H54 (cell line): Measurements from ENCODE around the gene ADCY6.

Experiments
- DNase-seq: peaks from one replicate; pipeline ENCODE4 v3.0.0; 2011; ENCODE audit warnings: low spot score, mixed read lengths; ENCODE audit not compliant: insufficient read length
- FAIRE-seq: peaks from 3 replicates; lab custom pipeline; 2011; peaks lifted over from hg19 to GRCh38; lab: Jason Lieb, UNC
- POLR2A ChIP-seq: IDR thresholded peaks from 2 replicates; pipeline ENCODE4 v1.6.1; 2011; ENCODE audit warnings: low read depth, mild to moderate bottlenecking, low read length

Gene ADCY6

DNA sequence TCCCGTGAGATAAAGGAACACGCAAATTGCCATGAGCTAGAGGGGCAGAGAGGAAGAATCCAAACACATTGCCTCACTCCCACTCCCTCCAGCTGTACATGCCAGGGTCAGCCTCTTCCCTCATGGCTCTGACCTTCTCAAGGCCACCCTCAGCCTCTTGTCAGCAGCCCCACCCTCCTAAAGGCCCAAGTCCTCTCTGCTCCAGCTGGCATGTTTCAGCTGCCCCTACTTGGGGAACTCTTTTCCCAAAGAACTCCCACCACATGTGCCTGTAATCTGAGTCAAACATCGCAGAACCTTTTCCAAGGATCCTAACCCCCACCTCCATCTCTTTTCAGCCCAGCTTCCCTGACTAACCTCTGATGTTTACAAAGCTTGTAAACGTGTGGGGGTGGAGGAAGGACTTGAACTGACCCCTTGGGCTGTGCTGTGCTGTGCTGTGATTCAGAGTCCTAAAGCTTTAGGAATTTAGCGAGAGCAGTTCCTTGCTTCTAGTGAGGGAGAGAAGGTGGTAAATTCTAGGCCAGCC, 22.1 kb upstream of the ADCY6 start:
- no peak for FAIRE-seq
- TF ChIP-seq POLR2A, result no peak
- no peak for DNase-seq

DNA sequence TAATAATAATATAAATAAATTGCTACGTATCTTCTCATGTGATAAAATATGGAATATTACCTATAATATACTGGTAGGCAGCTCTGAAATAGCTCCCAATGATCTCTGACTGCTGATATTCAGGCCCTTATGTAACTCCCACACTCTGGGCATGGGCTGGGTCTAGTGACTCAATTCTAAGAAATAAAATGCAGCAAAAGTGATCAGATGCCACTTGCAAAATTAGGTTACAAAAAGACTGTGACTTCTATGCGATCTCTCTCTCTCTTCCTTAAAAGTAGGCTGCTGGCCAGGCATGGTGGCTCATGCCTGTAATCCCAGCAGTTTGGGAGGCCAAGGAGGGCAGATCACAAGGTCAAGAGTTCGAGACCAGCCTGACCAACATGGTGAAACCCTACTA, 19.1 kb upstream of the ADCY6 start:
- no peak for TF ChIP-seq POLR2A
- DNase-seq (no peak), FAIRE-seq (no peak)

DNA sequence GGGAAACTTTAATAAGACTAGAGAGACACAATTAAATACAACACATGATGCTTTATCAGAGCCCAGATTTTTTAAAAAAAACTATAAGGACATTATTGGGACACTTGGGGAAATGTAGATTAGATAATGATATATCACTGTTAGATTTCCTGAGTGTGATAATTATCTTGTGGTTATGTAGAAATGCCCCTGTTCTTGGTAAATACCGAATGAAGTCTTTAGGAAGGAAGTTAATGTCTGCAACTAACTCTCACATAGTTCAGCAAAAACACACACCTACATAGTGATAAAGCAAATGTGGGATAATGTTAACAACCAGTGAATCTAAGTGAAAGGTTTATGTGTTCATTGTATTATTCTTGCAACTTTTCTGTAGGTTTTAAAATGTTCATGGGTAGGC, 14.8 kb upstream of the ADCY6 start:
- DNase-seq, result no peak
- TF ChIP-seq POLR2A, result no peak
- no peak for FAIRE-seq

DNA sequence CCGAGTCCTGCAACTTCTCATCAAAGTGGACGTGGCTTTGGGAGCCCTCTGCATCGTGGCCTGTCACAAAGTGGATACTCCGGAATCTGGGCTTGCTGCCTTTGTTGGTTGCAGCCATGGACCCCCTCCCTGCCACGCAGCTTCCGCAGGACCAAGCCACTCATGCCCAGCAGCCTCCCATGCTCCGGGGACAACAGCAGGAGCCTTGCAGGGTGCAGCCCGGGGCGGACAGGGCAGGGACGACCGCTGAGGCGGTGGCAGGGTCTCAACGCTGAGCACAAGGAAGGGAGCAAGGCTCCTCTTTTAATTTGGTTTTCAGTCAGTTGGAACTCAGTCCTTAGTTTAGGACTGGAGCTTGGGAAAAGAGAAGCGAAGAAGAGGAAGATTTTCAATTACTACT, 12.1 kb upstream of the ADCY6 start:
- no peak for TF ChIP-seq POLR2A
- no peak for DNase-seq
- no peak for FAIRE-seq

DNA sequence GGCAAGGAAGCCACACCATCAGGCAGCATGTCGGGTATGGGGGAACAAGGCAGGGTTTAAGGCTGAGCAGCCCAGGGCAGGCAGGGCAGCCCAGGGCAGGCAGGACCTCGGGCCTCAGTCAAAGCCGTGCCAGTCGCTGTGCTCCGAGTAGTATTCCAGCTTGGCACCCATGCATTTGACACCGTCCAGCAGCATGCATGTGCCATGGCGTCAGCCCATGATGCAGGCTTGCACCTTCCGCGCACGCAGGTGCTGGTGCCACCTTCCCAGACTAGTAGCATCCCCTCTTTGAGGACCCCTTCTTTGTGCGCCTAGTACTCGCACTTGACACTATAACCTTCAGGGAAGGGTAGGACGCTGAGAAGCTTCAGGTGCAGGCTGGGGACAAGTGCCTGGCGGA, 11.6 kb upstream of the ADCY6 start:
- no peak for DNase-seq
- TF ChIP-seq POLR2A, result no peak
- FAIRE-seq, result no peak

DNA sequence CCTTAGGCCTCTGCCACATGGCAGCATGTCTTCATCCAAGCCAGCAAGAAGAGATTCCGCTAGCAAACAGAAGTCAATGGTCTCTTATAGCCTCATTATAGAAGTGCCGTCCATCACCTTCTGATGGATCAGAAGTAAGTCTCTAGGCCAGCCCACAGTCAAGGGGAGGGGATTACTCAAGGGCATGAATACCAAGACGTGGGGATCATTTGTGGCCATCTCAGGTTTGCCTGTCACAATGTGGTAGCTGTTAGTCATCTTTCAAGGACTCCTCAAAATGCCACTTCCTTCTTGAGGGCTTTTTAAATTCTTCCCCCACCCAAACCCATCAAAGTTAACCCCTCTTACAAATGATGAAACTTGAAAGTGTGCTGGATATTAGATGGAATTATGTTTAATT, 8.1 kb upstream of the ADCY6 start:
- no peak for TF ChIP-seq POLR2A
- FAIRE-seq (no peak), DNase-seq (no peak)

DNA sequence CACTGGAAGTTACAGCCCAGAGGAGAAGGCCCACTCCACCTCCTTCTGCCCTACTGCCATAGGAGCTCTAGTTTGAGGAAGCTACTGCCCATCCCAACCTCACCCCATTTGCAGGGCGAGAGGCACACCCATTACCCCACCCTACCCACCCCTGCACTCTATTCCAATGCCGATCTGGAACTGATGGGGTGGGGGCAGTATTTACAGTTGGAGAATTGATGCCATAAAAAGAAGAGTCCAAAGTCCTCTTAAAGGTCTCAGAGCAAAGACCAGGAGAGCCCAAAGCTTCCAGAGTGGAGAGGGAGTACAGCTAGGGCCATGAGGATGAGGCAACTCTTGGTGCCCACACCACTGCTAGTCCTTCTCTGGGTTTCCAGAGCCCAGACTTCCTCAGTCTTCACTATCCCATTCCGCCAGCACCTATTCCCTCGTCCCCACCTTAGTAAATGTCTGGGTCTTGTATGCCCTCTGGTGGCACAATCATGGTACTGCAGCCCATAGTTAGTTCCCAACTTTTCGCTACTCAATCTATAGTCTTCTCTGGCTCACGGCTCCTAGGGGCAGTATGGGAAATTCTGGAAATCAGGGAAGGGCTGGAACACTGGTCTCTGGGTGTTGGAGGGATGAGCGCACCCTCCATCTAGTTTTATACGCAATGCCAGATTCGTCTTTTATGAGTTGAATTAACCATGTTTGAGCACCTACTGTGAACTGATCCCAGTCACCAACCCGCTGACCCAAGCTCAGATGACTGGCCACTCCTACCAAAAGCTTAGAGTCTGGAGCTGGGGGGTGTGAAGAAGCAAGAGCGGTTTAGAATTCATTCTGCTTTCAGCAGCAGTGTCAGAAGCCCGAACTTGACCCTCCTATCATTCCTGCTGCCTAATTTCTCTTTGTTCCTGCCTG, 6.9 kb upstream of the ADCY6 start:
- no peak for TF ChIP-seq POLR2A
- FAIRE-seq (peak; percentile 38), DNase-seq (peak; percentile 89)

DNA sequence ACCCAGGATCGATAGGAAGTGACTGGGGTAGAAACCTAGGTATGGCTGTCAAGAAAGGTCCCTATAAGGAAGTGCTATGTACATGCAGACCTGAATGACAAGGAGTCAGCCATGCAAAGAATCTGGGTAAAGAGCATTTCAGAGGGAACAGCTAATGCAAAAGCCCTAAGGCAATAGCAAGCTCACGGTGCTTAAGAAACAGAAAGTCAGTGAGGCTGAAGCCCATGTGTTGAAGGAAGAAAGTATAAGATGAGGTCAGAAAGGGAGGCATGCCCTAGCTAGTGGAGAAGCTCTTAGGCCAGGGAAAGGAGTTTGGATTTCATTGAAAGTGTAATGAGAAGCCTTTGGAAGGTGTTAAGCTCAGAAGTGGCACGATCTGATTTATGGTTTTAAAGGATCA, 6.0 kb upstream of the ADCY6 start:
- no peak for TF ChIP-seq POLR2A
- DNase-seq, result no peak
- no peak for FAIRE-seq

DNA sequence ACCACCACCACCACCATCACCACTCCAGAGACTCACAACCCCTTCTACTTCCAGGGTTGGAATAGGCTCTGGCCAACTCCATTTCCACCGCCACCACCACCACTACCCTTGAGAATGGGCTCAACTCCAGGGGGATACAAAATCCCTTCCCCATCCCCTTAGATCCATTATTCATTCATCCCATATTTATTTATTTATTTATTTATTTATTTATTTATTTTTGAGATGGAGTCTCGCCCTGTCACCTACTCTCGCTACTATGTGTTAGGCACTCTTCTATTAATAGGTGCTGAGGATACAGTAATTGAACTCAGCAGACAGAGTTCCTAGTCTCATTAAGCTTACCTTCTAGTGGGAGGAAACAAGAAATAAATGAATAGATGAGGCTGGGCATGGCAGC, 4.8 kb upstream of the ADCY6 start:
- TF ChIP-seq POLR2A, result no peak
- DNase-seq (no peak), FAIRE-seq (no peak)

DNA sequence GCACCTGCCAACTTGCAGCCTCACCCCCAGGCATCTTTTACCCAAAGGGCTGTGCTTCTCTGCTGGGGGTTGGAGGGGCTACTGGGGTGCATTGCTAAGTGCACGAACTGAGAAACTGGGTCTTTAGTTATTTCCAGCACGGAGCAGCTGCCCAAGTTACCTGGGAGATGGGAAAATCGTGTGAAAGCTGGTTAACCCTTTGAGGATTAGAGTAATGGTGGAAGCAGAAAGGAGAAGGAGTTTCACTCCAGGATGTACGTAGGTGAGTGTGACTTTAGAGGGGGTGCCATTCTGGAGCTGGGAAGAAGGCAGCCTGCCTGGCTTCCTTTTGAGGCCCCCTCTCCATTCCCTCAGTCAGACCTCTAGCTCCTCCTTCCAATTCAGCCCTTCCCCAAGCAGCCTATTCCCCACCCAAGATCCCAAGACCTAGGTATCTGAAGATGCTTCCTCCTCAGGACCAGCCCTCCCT, 1.0 kb upstream of the ADCY6 start:
- no peak for TF ChIP-seq POLR2A
- no peak for FAIRE-seq
- DNase-seq, result no peak

DNA sequence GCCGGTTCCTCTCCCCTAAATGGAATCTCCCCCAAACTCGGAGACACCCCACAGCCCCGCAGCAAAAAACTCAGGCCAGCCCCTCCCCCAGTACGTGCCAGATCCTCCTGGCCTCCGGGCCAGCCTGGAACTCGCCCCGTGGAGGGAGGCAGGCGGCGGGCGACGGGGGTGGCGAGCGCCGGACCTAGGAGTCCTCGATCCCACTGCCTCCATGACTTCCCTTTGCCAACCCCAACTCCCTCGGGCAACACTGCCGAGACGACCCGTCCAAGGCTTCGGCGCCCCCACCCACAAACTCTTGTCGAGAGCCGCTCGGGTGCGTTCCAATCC, 400 bp downstream of the ADCY6 start:
- no peak for DNase-seq
- no peak for FAIRE-seq
- no peak for TF ChIP-seq POLR2A

DNA sequence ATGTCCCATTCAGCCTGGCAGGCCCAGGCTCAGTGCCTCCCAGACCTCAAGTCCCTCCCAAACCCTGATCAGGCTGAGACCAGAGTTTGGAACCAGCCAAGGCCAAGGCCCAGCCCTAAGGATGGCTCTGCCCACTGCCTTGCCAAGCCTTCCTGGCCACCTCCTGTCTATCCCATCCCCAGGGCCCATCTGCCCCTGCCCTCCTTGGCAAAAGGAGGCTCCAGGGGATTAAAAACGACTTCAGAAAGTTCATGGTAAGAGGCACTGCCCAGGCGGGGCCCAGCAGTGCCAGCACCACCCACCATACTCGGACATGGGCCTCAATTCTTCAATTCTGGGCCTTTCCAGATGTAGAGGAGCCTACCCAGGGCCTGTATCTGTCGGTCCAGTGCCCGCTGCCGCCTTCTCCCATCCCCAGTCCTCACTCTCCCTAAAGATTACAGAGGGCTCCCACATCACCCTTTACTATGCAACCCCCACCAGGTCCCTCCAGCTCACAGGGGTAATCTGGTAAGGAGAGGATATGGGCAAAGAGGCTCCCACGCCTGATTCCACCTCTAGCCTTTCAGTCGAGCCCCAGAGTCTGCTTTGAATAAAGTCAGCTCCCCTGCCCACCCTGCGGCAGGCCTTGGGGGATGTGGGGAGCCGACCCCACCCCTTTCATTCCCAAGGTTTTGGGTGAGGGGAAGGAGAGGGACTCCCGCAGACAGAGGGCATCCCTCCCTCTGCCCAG, 932 bp downstream of the ADCY6 start:
- no peak for TF ChIP-seq POLR2A
- FAIRE-seq (no peak), DNase-seq (no peak)

DNA sequence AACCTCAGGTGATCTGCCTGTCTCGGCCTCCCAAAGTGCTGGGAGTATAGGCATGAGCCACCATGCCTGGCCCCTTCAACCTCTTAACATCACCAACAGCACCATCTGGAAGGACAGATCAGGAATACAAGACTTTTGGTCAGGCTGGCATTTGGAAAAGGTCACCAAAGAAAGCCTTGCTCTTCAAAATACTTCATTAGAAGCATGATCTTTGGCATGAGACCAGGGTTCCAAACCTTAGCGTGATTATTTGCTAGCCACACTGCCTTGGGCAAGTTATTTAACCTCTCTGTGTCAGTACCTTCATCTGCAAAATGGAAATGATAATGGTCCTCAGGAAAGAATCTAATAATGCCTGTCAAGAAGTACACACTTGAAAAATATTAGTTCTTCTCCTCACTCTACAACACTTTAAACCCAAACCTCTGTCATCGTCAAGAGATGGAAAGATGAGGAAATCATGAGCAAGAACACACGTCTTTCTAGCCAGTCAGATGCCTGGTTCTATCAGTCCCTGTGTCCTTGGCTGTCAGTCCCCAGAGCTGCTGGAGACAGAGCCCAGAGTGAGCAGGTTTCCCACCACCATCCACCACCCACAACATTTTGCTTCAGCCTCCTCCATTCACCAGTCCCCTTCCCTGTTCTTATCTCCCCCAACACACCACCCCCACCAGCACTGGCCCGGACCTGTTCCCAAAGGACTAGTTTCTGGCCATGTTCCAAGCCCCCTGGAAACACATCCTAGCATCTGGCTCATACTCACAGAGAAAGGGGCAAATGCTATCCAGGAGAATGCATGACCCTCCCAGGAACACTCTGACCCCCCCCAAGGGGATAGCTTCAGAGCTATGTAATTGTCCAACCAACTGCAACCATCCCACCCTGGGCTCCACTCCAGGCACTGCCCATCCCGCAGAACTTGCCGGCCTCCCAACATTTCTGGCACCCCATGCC, 2.0 kb downstream of the ADCY6 start:
- DNase-seq, result no peak
- no peak for TF ChIP-seq POLR2A
- FAIRE-seq, result no peak
